Ishikawa (cell line): ENCODE measurements around the gene CSNK1G3.

Source experiments
- FOXM1 ChIP-seq: IDR thresholded peaks from 2 replicates; pipeline ENCODE4 v1.6.1; 2012; ENCODE audit warnings: low read depth, borderline replicate concordance
- RAD21 ChIP-seq: IDR thresholded peaks from 2 replicates; pipeline ENCODE4 v1.6.1; 2012; ENCODE audit warnings: low read depth

Gene CSNK1G3

GRCh38 chr5:123665822-123666371, 153.9 kb downstream of the CSNK1G3 start:
- TF ChIP-seq RAD21 (0 out of 2 replicates have a peak, but pooled peaks have one; percentile 7), FOXM1 (no peak)
